Stomach (tissue), 4 donors: ENCODE results near the gene ALOX5AP.

Experiments
- EP300 ChIP-seq: sonication (generic); formaldehyde crosslinking; IDR thresholded peaks from one replicate; pipeline ENCODE4 v1.6.1; 2017; ENCODE audit warnings: antibody characterized with exemption
- POLR2A ChIP-seq, 4 donors: fragments of 450-650 bp; IDR thresholded peaks; one replicate each; pipeline ENCODE4 v1.6.1; 2016; ENCODE audit warnings: antibody characterized with exemption in 4 of 4, control low read depth in 2 of 4, mild to moderate bottlenecking in 1 of 4, moderate library complexity in 1 of 4
- POLR2AphosphoS5 ChIP-seq, 3 donors: sonication (generic); formaldehyde crosslinking; IDR thresholded peaks; one replicate each; pipeline ENCODE4 v1.6.1; 2016; ENCODE audit warnings: antibody characterized with exemption in 3 of 3
- TF ChIP-seq, protein P1 (sequence below), 7 experiments: fragments of 450-650 bp in 4 of 7; fragments of 200-600 bp in 3 of 7; sonication (generic) in 3 of 7; IDR thresholded peaks; one replicate each; pipeline ENCODE4 v1.5.1; 2016 to 2019; ENCODE audit warnings: antibody characterized with exemption in 7 of 7, control low read depth in 2 of 7, mild to moderate bottlenecking in 1 of 7

DNA sequence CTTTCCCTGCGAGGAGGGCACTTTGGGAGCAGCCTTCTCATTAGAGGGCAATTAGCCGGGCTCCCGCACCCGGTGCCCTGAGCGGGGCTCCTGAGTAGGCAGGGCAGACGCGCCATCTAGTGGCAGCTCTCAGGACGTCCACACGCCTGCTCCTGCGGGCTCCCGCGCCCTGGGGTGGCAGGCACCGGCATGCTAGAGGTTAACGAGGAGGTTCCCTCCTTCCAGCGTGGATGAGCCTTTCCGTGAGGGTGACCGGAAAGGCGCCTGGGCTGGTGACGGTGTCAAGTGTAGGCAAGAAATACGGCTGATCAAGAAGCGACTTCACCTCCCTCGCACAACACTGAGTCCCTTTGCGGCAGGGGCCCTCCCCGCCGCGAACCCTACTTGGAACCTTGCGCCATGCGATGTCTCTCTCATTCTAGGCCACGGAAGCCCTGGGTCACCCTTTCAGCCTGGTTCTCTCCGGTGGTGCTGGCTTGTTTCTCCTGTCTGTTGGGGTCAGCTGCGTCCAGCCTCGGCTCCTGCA is 67.7 kb downstream of the ALOX5AP start:
- TF ChIP-seq, protein P1, sequence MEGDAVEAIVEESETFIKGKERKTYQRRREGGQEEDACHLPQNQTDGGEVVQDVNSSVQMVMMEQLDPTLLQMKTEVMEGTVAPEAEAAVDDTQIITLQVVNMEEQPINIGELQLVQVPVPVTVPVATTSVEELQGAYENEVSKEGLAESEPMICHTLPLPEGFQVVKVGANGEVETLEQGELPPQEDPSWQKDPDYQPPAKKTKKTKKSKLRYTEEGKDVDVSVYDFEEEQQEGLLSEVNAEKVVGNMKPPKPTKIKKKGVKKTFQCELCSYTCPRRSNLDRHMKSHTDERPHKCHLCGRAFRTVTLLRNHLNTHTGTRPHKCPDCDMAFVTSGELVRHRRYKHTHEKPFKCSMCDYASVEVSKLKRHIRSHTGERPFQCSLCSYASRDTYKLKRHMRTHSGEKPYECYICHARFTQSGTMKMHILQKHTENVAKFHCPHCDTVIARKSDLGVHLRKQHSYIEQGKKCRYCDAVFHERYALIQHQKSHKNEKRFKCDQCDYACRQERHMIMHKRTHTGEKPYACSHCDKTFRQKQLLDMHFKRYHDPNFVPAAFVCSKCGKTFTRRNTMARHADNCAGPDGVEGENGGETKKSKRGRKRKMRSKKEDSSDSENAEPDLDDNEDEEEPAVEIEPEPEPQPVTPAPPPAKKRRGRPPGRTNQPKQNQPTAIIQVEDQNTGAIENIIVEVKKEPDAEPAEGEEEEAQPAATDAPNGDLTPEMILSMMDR (IDR thresholded peaks at IDR 0.05): peak in 5 of 7 experiments; percentile 82 to 93 (median 85)
- TF ChIP-seq POLR2A (IDR thresholded peaks at IDR 0.05) (no peak), EP300 (no peak), POLR2AphosphoS5 (IDR thresholded peaks at IDR 0.05) (peak in 1 of 3 donors; percentile 69)
